ENCODE measurements around the gene FIBIN. TPM values are rescaled to one million over a fixed set of nuclear protein-coding genes. Genes with fewer than 3 reads are reported as not detected.

FIBIN gene
- total RNA-seq, 1 experiment from 2014 or later, result not detected

DNA sequence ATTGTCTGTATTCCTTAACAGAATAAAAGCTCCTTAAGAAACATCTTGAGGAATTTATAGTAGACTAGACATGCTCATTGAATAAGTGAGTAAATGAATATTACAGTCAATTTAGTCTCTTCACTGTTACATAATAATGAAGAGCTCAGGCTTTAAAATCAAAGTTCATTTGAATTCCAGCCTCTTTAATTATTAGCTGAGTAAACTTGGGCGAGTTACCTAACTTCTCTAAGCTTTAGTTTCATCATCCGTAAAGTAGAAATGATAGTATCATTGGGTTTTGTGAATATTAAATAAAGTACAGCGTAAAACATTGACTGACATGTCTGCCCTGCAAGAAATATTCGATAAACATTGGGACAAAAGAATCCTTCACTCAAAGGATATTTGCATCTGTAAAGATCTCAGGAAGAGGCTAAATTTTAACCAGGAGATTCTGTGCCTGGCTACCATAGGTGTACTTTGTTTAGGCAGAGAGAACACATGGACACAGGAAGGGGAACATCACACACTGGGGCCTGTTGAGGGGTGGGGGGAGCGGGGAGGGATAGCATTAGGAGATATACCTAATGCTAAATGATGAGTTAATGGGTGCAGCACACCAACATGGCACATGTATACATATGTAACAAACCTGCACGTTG is 31.5 kb downstream of the FIBIN start:
- Histone ChIP-seq H3K79me2 (ENCODE audit: insufficient read depth, low read length) (no peaks in the 10 kb centered on the region), H2BK15ac (ENCODE audit: low read depth, low read length) (no peak overlapping the region), H3K18ac (ENCODE audit: insufficient read length, low read depth, low read length) (no peak overlapping the region), H3K23ac (ENCODE audit: insufficient read length, low read depth, low read length) (no peak overlapping the region), H2BK12ac (ENCODE audit: insufficient read length, low read depth, low read length) (no peak overlapping the region), H2AFZ (ENCODE audit: low read length) (no peak overlapping the region), H2BK120ac (ENCODE audit: low read depth, low read length, poor library complexity, severe bottlenecking) (no peak overlapping the region), H2BK5ac (ENCODE audit: insufficient read length, low read length) (no peak overlapping the region), H3K4me1 (ENCODE audit: insufficient read depth, low read length) (no peaks in the 10 kb centered on the region; the same call in 1 of the 2 replicates), H3K4me2 (ENCODE audit: insufficient read depth, insufficient read length, low read length) (no peak overlapping the region), H3T11ph (ENCODE audit: low read length) (no peak overlapping the region), H2AK5ac (ENCODE audit: insufficient read length, low read length) (no peak overlapping the region), H3K23me2 (ENCODE audit: insufficient read length, low read depth, low read length, poor library complexity, severe bottlenecking) (no peaks in the 10 kb centered on the region), H3K27ac (ENCODE audit: insufficient read length, low read depth, low read length) (no peak overlapping the region), H3K27me3 (ENCODE audit: insufficient read depth, low read length) (no peaks in the 10 kb centered on the region), H3K56ac (ENCODE audit: insufficient read length, low read depth, low read length) (no peak overlapping the region), H3K14ac (ENCODE audit: insufficient read depth, low read length) (no peak overlapping the region), H4K5ac (ENCODE audit: insufficient read length, low read depth, low read length) (no peak overlapping the region), H3K9me3 (ENCODE audit: control insufficient read depth, low read depth, low read length) (no peaks in the 10 kb centered on the region), H3K9ac (ENCODE audit: extremely low read depth, insufficient read length, low read length) (no peak overlapping the region), H4K8ac (replicated peaks; ENCODE audit: insufficient read length, low read depth, low read length) (no peak overlapping the region), H3K79me1 (ENCODE audit: insufficient read depth, low read depth, low read length, poor library complexity, severe bottlenecking) (no peaks in the 10 kb centered on the region), H4K20me1 (ENCODE audit: control insufficient read depth, insufficient read depth, insufficient read length) (no peaks in the 10 kb centered on the region), H4K91ac (ENCODE audit: insufficient read length, low read depth, low read length) (no peak overlapping the region), H2BK20ac (ENCODE audit: low read depth, low read length, poor library complexity, severe bottlenecking) (no peak overlapping the region), H3K4ac (ENCODE audit: low read depth, low read length) (no peak overlapping the region)
- no peak for DNase-seq
- no peaks in the 10 kb centered on the region; a peak in 1 of 7 replicates for H3K36me3 Mint-ChIP-seq (ENCODE audit: insufficient read depth in 1 of 3, low read depth in 3 of 3)
- H3K4me3 Mint-ChIP-seq, result no peak overlapping the region
- H3K27me3 Mint-ChIP-seq (ENCODE audit: low read depth), result no peaks in the 10 kb centered on the region
- no peak overlapping the region; a peak in 1 of 7 replicates for H3K27ac Mint-ChIP-seq
- no peaks in the 10 kb centered on the region for H3K9me3 Mint-ChIP-seq
- WGBS (ENCODE audit: extremely low coverage, insufficient read length, low lambda C conversion rate), result no CpG with 5 or more reads among the region's 6 CpGs
- peaks cover 7 to 9% of the 10 kb centered on the region in 2 experiments for H3K4me1 Mint-ChIP-seq
- TF ChIP-seq, protein P1, sequence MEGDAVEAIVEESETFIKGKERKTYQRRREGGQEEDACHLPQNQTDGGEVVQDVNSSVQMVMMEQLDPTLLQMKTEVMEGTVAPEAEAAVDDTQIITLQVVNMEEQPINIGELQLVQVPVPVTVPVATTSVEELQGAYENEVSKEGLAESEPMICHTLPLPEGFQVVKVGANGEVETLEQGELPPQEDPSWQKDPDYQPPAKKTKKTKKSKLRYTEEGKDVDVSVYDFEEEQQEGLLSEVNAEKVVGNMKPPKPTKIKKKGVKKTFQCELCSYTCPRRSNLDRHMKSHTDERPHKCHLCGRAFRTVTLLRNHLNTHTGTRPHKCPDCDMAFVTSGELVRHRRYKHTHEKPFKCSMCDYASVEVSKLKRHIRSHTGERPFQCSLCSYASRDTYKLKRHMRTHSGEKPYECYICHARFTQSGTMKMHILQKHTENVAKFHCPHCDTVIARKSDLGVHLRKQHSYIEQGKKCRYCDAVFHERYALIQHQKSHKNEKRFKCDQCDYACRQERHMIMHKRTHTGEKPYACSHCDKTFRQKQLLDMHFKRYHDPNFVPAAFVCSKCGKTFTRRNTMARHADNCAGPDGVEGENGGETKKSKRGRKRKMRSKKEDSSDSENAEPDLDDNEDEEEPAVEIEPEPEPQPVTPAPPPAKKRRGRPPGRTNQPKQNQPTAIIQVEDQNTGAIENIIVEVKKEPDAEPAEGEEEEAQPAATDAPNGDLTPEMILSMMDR (conservative IDR thresholded peaks at IDR 0.05), result no peak
